Activated CD4-positive, alpha-beta T cell treated with anti-CD3 and anti-CD28 coated beads, Interleukin-2, Interleukin-4, amounts not matched to agents 100 ng/mL and 50 ng/mL, durations not matched to agents 16 hours and 8 hours (primary cell): ENCODE results near the gene PLEKHB1.
A peak's percentile ranks its signal among the peaks of the same experiment; 100 is the strongest.

Experiments used
- DNase-seq: peaks from one replicate; pipeline ENCODE4 v3.0.0-alpha.2; 2020; ENCODE audit warnings: low spot score

Gene PLEKHB1, protein sequence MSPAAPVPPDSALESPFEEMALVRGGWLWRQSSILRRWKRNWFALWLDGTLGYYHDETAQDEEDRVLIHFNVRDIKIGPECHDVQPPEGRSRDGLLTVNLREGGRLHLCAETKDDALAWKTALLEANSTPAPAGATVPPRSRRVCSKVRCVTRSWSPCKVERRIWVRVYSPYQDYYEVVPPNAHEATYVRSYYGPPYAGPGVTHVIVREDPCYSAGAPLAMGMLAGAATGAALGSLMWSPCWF

DNA sequence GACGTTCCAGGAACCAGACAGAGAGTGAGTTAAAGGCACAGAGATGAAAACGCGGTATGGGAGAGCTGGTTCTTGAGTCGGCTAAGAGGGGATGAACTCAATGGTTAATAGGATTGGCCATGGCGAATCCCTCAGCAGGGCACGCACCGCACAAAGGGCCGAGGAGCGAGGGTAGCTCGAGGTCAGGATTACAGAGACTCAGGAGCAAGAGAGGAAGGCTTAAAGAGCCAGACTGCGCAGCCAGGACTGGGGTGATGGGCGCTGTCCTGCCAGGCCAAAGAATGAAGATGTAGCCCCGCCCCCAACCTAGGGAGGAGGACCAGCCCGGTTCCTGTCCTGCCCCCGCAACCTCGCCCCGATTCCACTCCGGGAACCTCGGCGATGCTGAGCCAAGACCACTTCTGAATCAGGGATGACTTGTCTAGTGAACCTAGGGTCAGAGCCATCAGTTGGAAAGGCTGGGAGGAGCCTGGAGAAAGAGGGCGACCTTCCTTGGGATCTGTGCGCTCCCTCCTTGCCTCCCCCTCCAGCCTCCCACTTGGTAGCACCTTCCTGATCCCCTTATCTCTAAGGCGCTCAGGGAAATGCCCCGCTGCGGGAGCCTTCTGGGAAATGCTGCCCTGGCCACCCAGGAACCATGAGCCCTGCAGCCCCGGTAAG is at the start of gene PLEKHB1:
Gene PLEKHB1 (plus strand): TSS at position 610 of the 660 bp plus-strand sequence. CDS start 28 bp downstream, at position 638.
- DNase-seq: no peak

DNA sequence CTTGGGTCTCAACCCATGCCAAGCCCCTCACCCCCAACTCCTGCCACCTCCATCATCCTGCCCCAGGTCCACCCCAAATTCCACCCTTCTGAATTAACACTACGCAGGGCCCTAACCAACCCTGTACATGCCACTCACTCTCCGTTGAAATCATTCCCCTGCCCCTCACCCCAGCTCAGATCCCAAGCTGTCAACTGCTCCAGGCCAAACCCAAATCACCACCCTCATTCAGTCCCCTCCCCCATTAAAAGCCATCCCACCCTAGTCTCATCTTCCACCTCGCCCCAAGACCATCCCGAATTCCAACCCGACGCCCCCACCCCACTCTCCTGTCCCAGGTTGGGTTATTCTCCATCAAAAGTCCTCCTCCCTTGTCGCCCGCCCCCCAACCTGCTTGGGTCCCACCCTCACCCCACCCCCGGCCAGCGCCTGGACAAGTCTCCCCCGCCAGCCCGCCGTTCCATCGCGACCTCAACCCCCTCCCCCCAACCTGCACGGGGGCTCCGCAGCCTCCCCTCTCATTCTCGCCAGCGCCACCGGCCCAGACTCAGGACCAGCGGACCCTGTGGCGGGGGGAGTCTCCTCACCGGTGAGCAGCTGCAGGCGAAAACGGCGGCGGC is 48.9 kb upstream of the PLEKHB1 start:
- DNase-seq: no peak

DNA sequence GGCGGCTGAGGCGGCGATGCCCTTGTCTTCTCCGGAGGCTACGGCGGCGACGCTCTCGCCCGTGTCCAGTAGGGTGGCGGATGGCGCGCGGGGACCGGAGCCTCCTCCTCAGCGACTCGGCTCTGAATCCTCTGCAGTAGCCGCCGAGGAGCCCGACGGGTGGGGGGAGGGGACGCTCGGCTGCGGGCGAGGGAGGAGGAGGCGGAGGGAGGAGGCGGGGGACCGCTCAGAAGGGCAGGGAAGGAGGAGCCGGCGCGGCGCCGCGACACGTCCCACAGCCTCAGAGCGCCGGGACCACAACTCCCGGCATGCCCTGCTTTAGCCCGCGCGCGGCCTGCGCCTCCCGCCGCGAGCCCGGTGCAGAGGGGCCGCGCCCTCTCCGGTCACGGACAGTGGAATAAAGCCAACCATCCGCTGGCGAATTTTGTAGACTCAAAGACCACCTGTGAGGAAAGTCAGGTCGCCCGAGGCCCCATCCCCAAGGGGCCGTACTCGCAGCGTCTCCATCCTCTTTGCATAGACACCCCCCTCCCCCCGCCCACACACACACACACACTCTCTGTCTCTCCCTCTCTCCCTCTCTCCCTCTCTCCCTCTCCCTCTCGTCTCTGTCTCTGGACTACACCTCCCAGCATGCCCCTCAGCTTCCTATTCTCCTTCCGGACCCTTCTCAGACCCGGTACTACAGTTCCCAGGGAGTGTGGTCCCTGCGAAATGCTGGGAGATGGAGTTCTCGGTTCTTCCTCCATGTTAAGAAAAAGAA is 48.2 kb upstream of the PLEKHB1 start, which contains the start of gene FAM168A:
Gene FAM168A (minus strand): TSS at position 157 of the 763 bp plus-strand sequence. CDS start 129,638 bp downstream, outside the sequence.
- peak; percentile 95 for DNase-seq

DNA sequence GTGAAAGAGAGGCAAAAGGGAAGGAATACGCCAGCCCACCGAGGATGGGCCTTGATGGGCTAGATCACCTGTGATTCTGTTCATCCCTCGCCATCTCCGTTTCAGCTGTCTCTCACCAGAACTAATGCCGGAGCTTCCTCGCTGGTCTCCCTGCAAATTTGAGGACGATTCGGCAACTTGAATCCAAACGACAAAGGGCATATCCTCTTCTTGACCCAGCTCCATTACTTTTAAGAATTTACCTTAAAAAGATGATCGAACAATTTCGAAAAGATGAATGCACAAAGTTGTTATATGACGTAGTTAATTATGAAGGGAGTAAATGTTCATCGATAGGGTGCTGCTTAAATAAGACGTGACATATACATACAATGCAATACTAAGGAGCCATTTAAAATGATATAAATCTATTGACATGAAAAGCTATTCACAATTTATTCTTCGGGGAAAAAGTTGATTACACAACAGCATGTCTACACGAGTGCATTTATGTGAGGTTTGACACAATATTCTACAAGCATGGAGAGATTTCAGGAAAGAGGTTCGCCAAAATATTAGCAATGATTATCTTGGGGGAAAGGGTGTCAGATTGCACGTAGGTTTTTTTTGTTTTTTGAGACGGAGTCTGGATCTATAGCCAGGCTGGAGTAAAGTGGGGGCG is 47.5 kb upstream of the PLEKHB1 start:
- DNase-seq: no peak

DNA sequence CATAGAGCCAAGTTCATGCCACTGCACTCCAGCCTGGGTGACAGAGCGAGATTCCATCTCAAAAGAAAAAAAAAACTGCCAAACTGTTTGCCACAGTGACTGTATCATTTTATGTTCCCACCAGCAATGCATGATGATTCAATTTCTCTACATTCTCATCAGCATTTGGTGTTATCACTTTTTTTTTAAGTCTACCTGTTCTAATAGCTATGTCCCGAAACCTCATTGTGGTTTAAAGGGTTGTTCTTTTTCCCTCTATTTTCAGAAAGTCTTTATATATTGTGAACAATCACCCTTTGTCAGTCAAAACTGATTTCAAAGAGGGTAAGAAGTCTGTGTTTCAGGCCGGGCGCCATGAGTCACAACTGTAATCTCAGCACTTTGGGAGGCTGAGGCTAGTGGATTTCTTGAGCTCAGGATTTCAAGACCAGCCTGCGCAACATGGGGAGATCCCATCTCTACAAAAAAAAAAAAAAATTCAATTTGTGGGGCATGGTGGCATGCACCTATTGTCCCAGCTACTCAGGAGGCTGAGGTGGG is 33.7 kb upstream of the PLEKHB1 start:
- DNase-seq: no peak

DNA sequence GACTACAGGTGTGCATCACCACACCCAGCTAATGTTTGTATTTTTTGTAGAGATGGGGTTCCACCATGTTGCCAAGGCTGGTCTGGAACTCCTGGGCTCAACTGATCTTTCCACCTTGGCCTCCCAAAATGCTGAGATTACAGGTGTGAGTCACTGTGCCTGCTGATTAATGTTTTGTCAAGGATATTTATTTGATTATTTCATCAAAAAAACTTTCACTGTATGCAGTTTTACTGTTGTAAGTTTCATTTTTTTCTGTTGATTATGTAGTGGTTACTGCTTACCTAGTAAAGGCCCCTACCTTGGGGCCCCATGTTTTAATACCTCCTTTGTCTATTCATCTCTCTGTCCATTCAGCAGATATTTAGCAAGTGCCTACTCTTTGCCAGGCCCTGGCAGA is 31.8 kb upstream of the PLEKHB1 start:
- no peak for DNase-seq

DNA sequence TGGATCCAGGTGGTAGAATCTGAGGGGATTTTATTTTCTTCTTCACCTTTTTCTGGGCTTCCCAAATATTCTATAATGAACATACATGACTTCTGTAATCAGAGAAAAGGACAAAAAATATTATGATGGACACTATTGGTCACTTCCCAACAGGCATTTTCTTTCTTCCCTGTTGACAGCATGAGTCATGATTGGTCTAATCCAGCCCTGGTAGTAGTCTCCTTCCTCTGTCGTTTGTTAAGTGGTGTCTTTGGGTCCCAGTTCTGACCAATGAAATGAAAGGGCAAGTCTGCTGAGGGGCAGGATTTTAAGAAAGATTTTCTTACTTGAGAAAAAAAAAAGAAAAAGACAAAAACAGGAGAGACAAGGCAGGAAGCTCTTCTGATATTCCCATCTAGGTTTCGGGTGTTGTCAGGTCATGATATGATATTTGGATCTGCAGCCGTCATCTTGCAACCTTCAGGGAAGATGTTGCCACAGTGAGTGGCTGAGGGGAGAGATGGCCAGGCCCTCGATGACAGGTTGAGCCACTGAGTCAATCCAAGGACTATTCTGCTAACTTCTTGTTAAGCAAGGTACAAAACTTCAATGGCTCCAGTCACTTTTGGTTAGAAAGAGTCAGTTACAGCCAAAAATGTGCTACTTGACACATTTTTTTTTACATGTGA is 23.3 kb upstream of the PLEKHB1 start:
- DNase-seq: no peak

DNA sequence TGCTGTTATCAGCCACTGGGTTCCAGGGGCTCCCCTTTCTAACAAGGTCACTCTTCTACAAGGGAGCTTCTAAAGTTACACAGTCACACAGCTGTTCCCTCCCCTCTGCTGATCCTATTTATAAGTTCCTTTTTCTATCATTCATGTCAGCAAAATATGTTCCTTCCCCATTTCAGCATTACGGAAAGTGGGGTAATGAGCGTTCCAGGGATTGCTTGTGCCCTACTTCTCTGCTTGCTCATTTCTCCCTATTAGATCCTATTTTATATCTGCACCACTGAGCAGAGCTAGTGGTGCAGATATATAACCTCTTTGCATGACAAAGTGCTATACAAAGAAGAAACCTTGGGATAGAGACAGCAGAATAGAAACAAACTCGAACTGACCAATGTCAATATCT is 22.7 kb upstream of the PLEKHB1 start:
- DNase-seq: no peak

DNA sequence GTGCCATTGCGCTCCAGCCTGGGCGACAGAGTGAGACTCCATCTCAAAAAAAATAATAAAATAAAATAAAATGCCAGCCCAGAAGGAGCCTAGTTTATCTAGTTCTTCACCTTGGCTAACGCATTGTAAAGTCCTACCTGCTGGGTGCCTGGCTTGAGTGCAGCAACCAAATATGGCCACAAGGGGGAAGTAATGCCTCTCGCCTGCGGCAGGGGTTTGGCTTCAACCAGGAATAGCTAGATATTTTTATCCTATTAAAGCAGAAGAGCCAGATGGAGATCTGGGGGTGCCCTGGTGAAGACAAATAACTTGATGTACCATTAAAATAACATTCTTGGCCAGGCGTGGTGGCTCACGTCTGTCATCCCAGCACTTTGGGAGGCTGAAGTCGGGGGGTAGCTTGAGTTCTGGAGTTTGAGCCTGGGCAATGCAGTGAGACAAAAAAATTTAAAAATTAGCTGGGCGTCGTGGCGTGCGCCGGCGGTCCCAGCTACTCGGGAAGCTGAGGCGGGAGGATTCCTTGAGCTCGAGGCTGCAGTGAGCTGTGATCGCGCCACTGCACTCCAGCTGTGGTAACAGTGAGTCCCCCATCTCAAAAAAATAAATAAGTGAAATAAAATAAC is 20.6 kb upstream of the PLEKHB1 start:
- peak; percentile 62 for DNase-seq

DNA sequence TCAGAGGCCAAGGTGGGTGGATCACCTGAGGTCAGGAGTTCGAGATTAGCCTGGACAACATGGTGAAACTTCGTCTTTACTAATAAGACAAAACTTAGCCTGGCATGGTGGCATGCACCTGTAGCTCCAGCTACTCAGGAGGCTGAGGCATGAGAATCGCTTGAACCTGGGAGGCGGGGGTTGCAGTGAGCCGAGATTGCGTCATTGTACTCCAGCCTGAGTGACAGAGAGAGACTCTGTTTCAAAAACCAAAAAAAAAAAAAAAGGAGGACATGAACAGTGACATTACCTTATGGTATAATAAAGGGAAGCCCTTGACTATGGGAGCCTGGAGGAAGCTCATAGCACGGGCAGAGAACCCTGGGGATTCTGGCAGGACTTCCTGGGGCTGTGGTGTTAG is 16.5 kb upstream of the PLEKHB1 start:
- no peak for DNase-seq

DNA sequence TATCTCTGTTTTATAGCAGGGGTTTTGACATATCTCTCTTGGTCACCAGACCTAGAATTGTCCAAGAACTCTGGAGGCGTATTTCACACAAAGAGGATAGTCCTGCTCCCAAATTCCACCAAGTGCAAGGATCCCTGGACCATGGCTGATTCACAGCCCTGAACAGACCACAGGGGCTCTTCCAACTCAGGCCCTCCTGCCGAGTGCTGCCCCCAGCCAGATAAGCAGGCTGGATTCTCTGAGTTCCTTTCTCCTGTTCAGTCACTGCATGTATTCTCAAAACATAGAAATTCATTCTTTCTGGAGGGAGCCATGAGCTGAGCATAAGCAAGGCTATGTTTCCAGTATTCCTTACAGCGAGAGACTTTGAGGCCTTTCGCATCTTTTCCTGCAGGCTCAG is 13.4 kb upstream of the PLEKHB1 start:
- DNase-seq: no peak

DNA sequence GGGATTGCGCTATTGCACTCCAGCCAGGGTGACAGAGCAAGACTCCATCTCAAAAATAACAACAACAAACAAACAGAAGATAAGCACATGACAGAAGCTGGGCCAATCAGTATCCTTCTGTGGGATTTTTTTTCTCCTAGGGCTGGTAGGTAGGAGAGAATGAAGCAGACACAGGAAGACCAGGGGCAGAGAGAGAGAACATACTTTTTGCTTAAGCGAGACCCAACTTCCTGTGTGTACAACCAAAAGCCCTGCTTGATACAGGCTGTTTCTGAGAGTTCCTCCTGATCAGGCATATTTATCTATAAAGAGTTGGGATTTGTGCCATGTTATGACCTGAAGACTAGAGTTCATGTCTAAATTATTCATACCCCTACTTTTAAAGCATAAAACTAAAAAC is 12.4 kb upstream of the PLEKHB1 start:
- no peak for DNase-seq

DNA sequence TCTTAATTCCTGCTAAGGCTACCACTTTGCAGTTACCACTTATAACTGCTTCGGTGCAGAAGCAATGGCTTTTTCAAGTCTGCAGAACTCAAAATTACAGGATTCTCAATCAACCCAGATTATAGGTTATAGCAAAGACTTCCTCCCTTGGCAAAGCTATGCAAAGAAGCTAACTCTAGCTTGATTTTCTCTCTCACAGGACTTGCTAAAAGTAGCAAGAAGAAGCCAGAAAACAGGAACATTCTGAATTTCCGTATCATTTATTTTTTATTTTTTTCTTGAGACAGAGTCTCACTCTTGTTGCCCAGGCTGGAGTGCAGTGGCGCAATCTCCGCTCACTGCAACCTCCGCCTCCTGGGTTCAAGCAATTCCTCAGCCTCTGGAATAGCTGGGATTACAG is 10.7 kb upstream of the PLEKHB1 start:
- no peak for DNase-seq

DNA sequence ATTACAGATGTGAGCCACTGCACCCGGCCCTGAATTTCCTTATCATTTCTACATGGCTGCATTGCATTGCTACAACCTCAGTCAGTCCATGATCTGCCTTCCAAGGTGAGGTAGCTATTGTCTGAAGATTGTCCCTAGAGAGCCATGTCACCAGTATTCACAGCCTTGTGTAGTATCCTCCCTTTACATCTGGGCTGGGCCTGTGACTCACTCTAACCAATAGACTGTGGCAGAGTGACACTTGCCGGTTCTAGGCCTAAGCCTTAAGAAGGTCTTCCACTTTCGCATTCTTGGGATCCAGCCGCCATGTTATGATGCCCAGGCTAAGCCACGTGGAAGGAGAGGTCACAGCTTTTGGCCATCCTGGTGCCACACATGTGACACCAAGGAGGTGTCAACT is 10.1 kb upstream of the PLEKHB1 start:
- DNase-seq: no peak

DNA sequence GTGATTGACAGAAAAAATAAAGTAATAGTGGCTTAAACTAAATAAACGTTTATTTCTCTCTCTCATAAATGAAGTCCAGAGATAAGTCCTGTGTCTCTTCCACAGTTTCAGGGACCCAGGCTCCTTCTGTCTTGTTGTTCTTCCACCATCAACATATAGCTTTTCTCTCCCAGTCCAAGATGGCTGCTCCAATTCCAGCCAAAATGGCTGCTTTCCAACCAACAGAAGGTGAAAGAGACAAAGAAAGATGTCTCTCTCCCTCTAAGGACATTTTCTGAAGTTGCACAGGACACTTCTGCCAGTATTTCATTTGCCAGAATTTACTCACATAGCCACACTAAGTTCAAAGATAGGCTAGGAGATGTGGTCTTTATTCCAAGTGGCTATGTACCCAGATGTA is 9.4 kb upstream of the PLEKHB1 start:
- DNase-seq: no peak

DNA sequence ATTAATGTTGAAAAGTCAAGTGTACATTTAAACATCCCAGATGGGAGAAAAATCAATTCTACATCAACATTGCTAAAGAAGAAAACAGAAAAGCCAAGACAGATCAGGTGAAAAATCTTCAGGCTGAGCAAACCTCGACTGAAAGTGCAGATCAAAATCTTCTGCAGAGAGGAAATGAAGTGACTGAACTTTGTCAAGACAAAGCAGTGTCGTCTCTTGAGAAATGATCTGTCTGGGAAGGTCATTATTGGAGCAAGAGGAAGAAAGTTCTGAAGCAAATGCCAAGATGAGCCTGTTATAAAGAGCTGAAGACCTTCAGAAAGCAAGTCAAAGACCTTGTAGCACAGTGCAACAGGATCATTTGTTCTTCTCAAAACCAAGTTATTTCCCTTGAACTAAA is 5.8 kb upstream of the PLEKHB1 start:
- DNase-seq: no peak

DNA sequence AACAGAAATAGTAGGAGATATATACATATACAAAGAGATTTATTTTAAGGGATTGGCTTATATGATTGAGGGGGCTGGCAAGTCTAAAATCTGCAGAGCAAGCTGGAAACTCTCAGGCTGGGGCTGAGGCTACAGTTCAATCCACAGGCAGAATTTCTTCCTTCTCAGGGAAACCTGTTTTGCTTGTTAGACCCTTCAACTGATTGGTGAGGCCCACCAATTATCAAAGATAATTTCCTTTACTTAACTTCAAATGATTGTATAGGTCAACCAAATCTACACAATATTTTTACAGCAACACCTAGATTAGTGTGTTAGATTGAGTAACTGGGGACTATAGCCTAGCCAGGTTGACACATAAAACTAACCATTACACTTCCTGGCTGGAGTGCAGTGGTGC is 4.7 kb upstream of the PLEKHB1 start:
- no peak for DNase-seq

DNA sequence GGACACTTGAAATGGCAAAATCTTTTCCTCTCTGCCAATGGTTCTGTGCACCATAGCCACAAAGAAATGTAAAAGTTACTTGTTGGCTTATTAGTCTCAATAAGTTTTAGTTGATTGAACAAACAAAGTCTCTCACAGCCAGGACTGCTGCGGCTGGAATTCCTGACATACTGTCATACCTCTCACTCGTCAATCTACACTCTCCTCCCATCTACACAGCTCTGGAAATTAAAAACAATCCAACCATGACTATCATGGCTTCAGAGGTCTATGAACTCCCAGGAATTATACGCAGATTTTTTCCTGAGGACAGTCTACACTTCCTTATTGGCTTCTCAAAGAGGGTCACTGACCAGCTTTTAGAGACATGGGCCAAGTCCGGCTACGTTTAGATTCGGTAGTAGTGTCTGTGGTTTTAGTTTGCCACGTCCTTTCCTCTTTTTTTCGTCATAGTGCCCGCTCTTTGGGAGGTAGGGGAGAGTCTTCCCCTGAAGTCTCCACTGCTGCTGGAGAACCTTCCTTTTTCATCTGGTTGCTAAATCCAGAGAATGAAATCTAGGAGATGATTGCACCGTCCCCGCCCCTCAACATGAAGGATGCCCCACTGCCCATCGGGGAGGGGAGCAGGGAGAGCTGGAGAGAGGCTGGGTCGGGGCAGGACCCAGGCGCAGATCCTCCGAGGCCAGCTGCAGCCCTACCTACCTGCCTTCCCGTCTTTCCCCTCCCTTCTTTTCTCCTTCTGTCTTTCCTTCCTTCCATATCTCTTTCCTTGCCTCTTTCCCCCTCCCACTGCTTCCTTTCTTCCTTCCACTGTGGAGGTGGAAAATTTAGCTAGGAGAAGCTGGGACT is 1.0 kb upstream of the PLEKHB1 start:
- DNase-seq: no peak

DNA sequence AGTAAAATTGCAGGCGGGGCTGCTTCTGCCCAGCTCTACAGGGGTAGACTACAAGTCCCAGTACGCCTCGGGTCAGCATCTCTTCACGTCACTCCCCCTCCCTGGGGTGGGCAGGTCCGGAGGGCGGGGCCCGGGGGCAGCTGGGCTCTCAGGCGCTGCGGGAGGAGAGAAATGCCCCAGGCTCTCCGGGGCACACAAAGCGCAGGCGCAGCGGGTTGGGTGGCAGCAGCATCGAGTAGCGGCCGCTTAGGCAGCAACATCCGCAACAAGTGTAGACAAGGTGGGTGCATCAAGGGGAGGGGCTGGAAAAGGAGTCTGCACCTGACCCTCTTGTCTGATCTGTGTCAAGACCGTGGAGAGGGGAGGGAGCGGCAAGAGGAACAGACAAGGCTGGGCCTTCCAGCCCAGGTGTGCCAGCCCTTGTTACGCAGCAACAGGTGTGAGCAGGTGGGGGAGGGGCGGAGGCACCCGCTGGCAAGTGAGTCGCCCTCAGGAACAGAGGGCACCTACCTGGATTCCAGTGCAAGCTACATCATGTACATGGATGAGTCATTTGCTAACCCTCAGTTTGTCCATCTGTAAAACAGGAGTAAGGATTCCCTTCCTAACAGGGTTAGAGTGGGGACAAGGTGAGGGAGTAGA is 1.2 kb downstream of the PLEKHB1 start:
- DNase-seq: peak; percentile 87
